ENCODE results near the gene EIF4E.
"Not testable (repeated sequence)": the region's sequence is repeated elsewhere in the genome, so short reads cannot be mapped to it uniquely, and the experiment has no call there.

Gene EIF4E

DNA sequence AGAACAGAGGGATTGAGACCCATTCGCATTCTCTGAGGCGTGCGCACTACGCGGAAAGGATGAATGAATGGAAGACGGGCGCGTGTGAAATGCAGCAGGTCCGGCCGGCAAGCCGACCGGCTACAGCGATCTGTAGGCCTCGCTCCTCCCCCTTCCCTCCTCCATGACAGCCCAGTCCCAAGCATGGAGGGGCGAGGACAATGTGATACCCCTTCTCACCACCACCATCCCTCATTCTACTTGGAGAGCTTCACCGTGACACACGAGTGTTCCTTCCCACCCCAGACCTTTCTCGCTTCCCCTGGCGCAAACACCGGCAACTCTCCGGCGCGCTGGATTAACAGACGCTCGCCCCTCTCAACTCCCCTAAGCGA, 815 bp downstream of the EIF4E start:
- H3K4me1 ChIP-seq (ENCODE audit: control insufficient read depth, insufficient read depth, low read length) = peaks cover 9% of the 10 kb centered on the region
- H3K4me3 ChIP-seq (ENCODE audit: low read length) = peak overlapping the region; percentile 90
- no peaks in the 10 kb centered on the region for H3K36me3 ChIP-seq (ENCODE audit: control insufficient read depth, insufficient read depth, low read length)
- peak overlapping the region; percentile 97 for H3K9ac ChIP-seq (ENCODE audit: low read length)
- H3K9me3 ChIP-seq (ENCODE audit: control insufficient read depth, low read length) = no peaks in the 10 kb centered on the region
- no peaks in the 10 kb centered on the region for H3K27me3 ChIP-seq (ENCODE audit: control insufficient read depth, insufficient read depth, low read length)

DNA sequence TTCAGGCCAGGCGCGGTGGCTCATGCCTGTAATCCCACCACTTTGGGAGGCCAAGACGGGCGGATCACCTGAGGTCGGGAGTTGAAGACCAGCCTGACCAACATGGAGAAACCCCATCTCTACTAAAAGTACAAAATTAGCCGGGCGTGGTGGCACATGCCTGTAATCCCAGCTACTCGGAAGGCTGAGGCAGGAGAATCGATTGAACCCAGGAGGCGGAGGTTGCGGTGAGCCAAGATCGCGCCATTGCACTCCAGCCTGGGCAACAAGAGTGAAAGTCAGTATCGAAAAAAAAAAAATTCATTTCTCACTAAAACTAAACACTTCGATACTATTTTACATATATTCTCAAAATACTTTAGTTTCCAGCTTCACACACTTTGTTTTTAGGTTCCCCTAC, 2.7 kb downstream of the EIF4E start:
- H3K36me3 ChIP-seq (ENCODE audit: control insufficient read depth, insufficient read depth, low read length); H3K9me3 ChIP-seq (ENCODE audit: control insufficient read depth, low read length); H3K4me3 ChIP-seq (ENCODE audit: low read length); H3K9ac ChIP-seq (ENCODE audit: low read length); H3K27me3 ChIP-seq (ENCODE audit: control insufficient read depth, insufficient read depth, low read length); H3K4me1 ChIP-seq (ENCODE audit: control insufficient read depth, insufficient read depth, low read length): not testable (repeated sequence)

DNA sequence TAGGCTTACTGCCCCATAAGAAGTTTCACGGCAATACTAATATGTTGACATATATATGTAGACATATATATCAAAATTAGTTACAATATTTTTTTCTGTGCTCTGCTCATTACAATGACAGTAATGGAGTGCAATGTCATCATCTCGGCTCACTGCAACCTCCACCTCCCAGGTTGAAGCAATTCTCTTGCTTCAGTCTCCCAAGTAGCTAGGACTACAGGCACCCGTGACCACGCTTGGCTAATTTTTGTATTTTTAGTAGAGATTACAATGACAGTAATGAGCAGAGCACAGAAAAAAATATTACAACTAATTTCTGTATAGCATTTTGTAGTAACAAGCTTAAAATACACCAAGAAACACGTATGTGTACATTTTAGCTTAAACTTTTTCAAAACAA, 7.6 kb downstream of the EIF4E start:
- Histone ChIP-seq H3K9ac (ENCODE audit: low read length) (no peak overlapping the region), H3K4me1 (ENCODE audit: control insufficient read depth, insufficient read depth, low read length) (peaks cover 11% of the 10 kb centered on the region), H3K27me3 (ENCODE audit: control insufficient read depth, insufficient read depth, low read length) (no peaks in the 10 kb centered on the region), H3K9me3 (ENCODE audit: control insufficient read depth, low read length) (no peaks in the 10 kb centered on the region), H3K4me3 (ENCODE audit: low read length) (no peak overlapping the region), H3K36me3 (ENCODE audit: control insufficient read depth, insufficient read depth, low read length) (no peaks in the 10 kb centered on the region)

DNA sequence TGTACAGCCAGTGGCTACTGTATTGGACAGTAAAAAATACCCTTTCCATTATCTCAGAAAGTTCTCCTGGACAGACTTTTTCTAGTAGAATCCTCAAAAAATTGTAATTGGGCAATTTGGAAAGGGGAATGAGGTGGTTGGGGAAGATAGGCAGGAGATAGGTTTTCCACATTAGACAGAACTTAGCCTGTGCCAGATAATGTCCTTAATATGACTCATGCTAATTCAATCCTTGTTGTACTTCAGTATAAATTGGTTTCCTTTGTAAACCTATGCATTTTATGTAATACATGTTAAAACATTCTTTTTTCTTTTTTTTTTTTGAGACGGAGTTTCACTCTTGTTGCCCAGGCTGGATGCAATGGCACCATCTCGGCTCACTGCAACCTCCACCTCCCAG, 8.9 kb downstream of the EIF4E start:
- Histone ChIP-seq H3K27me3 (ENCODE audit: control insufficient read depth, insufficient read depth, low read length) (no peaks in the 10 kb centered on the region), H3K4me1 (ENCODE audit: control insufficient read depth, insufficient read depth, low read length) (peaks cover 11% of the 10 kb centered on the region), H3K4me3 (ENCODE audit: low read length) (no peak overlapping the region), H3K9ac (ENCODE audit: low read length) (no peak overlapping the region), H3K36me3 (ENCODE audit: control insufficient read depth, insufficient read depth, low read length) (no peaks in the 10 kb centered on the region), H3K9me3 (ENCODE audit: control insufficient read depth, low read length) (no peaks in the 10 kb centered on the region)

DNA sequence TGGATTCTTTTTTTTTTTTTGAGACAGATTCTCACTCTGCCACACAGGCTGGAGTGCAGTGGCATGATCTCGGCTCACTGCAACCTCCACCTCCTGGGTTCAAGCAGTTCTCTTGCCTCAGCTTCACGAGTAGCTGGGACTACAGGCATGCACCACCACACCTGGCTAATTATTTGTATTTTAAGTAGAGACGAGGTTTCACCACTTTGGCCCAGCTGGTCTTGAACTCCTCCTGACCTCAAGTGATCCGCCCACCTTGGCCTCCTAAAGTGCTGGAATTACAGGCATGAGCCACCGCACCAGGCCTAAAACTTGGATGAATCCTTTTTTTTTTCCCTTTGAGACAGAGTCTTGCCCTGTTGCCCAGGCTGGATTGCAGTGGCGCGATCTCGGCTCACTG, 18.2 kb downstream of the EIF4E start:
- peaks cover 12% of the 10 kb centered on the region for H3K4me1 ChIP-seq (ENCODE audit: control insufficient read depth, insufficient read depth, low read length)
- H3K9me3 ChIP-seq (ENCODE audit: control insufficient read depth, low read length); H3K9ac ChIP-seq (ENCODE audit: low read length); H3K36me3 ChIP-seq (ENCODE audit: control insufficient read depth, insufficient read depth, low read length); H3K27me3 ChIP-seq (ENCODE audit: control insufficient read depth, insufficient read depth, low read length); H3K4me3 ChIP-seq (ENCODE audit: low read length): not testable (repeated sequence)

DNA sequence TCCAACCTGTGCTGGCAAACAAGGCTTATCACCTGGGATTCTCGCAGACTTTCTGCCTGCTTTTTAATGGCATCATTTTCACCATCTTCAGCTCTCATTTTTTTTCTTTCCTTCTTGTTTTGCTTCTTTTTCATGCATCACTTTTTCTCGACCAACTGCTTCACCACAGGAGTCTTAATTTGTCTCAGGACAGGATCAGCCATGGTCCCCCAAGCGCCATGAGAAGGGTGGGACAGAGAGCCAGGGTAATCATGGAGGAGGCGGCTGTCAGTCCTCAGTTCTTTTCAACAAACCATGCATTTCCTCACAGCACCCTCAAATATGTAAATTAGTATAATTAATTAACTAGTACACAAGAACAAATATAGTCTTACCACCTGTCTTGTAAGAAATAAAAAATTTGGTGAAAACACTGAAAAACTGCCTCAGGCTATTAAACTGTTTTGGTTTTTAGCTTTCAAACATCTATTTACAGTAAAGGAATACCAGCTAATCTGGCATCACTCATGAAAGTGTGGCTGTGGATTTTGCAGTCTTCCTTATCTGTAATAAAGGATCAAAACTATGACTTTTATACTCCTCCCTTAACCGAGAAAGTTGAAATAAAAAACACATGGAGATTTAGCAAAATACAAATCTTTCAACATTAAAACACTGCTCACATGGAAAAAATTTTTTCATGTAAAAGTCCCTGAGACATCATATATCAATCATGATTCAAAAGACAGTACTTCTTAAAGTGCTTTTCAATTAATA, 19.1 kb downstream of the EIF4E start:
- H3K27me3 ChIP-seq (ENCODE audit: control insufficient read depth, insufficient read depth, low read length) = no peaks in the 10 kb centered on the region
- H3K9me3 ChIP-seq (ENCODE audit: control insufficient read depth, low read length) = no peaks in the 10 kb centered on the region
- H3K9ac ChIP-seq (ENCODE audit: low read length) = no peak overlapping the region
- no peak overlapping the region for H3K4me3 ChIP-seq (ENCODE audit: low read length)
- H3K36me3 ChIP-seq (ENCODE audit: control insufficient read depth, insufficient read depth, low read length) = no peaks in the 10 kb centered on the region
- H3K4me1 ChIP-seq (ENCODE audit: control insufficient read depth, insufficient read depth, low read length) = peaks cover 18% of the 10 kb centered on the region

DNA sequence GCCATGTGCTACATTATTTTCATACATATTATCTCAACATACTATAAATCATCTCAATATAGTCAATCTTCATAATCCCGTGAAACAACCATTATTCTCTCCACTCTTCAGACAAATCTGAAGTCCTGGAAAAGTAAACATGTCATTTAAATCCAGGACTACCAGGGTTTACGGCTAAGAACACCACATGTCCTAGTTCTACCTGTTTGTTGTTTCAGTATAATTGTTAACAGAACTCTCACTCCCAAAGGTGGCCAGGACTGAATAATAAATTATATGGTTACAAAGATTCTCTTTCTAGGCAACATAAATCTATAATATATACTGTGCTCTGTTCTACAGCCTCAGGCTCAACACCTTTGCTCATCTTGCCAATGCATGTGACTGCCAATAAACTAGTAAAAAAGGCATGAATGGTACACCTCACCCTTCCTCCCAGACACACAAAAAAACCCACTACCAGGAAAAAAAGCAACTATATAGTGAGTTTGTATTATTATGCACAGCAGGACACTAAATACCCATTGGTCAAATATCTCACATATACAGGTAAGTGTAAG, 20.1 kb downstream of the EIF4E start:
- Histone ChIP-seq H3K9ac (ENCODE audit: low read length) (no peak overlapping the region), H3K9me3 (ENCODE audit: control insufficient read depth, low read length) (no peaks in the 10 kb centered on the region), H3K27me3 (ENCODE audit: control insufficient read depth, insufficient read depth, low read length) (no peaks in the 10 kb centered on the region), H3K36me3 (ENCODE audit: control insufficient read depth, insufficient read depth, low read length) (no peaks in the 10 kb centered on the region), H3K4me1 (ENCODE audit: control insufficient read depth, insufficient read depth, low read length) (peaks cover 27% of the 10 kb centered on the region), H3K4me3 (ENCODE audit: low read length) (no peak overlapping the region)

DNA sequence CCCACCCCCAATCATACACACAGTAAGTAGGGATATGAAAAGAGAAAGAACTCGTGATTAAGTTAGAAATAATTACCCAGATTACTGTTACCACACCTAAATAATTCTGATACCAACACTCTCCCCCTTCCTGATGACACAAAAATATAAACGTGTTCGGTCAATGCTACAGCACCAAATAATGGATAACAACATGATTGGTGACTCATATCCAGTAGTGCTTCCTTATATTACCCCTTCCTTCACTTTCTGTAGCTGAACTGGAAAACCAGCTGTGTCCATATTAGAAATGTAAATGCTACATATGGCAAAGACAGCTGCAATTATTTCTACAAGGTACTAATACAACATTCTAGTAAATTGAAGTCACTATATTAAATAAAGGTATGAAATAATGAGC, 20.8 kb downstream of the EIF4E start:
- Histone ChIP-seq H3K36me3 (ENCODE audit: control insufficient read depth, insufficient read depth, low read length) (no peaks in the 10 kb centered on the region), H3K4me3 (ENCODE audit: low read length) (no peak overlapping the region), H3K4me1 (ENCODE audit: control insufficient read depth, insufficient read depth, low read length) (peaks cover 32% of the 10 kb centered on the region), H3K9ac (ENCODE audit: low read length) (no peak overlapping the region), H3K9me3 (ENCODE audit: control insufficient read depth, low read length) (no peaks in the 10 kb centered on the region), H3K27me3 (ENCODE audit: control insufficient read depth, insufficient read depth, low read length) (no peaks in the 10 kb centered on the region)

DNA sequence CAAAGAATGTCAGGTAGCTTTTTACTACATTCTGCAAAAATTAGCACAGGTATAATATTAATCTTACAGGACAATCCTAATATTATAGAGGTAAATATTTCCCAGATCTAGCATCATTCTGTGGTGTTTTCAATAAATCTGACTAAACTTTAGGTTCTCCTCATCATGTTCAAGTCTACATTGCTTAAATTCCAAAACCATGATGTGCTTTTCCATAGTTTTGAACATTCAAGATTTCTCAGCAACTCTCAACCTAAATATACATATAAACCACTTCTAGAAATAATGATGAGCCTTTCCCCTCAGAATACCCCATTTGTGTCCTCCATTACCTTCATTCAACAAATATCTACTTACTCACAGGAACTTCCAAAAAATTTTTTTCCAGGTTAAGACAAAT, 23.1 kb downstream of the EIF4E start:
- peaks cover 6% of the 10 kb centered on the region for H3K36me3 ChIP-seq (ENCODE audit: control insufficient read depth, insufficient read depth, low read length)
- no peak overlapping the region for H3K4me3 ChIP-seq (ENCODE audit: low read length)
- H3K27me3 ChIP-seq (ENCODE audit: control insufficient read depth, insufficient read depth, low read length) = no peaks in the 10 kb centered on the region

DNA sequence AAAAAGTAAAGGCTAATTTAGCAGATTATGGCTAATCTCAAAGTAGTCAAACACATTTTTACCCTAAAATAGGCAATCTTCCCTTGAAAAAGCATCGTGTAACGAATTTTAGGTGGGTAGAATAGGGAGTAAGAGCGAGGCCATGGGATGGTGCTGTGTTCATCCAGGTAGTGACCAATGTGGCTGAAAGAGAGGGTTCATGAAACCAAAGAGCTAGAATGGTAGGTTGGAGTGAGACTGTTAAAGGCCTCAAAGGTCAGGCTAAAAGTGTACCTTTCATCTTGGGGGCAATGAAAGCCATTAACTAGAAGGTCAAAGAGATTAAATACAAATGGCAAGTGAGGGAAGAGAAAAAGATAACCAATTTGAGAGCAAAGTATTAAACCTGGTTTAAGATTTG, 23.6 kb downstream of the EIF4E start:
- Histone ChIP-seq H3K9ac (ENCODE audit: low read length) (no peak overlapping the region), H3K4me3 (ENCODE audit: low read length) (no peak overlapping the region), H3K27me3 (ENCODE audit: control insufficient read depth, insufficient read depth, low read length) (no peaks in the 10 kb centered on the region), H3K36me3 (ENCODE audit: control insufficient read depth, insufficient read depth, low read length) (peaks cover 8% of the 10 kb centered on the region), H3K4me1 (ENCODE audit: control insufficient read depth, insufficient read depth, low read length) (peaks cover 32% of the 10 kb centered on the region), H3K9me3 (ENCODE audit: control insufficient read depth, low read length) (no peaks in the 10 kb centered on the region)

More for the DNA sequence above, 23.1 kb downstream of the EIF4E start:
- peaks cover 32% of the 10 kb centered on the region for H3K4me1 ChIP-seq (ENCODE audit: control insufficient read depth, insufficient read depth, low read length)
- H3K9me3 ChIP-seq (ENCODE audit: control insufficient read depth, low read length) = no peaks in the 10 kb centered on the region
- no peak overlapping the region for H3K9ac ChIP-seq (ENCODE audit: low read length)

DNA sequence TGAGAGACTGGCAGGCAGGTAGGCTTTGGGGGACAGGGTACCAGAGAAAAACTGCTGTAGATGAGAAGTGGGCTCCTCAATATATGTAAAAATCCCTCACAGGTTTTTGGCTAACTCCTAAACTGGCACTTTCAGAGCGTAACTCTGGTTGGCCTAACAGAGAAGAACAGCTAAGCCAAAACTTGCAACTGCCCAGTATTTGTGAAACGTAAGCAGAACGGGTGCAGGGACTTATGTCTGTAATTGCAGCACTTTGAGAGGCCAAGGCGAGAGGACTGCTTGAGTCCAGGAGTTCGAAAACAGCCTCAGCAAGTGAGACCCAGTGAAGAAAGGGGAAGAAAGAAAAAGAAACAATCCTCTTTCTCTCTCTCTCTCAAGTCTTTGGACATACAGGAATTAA, 25.0 kb downstream of the EIF4E start:
- Histone ChIP-seq H3K9me3 (ENCODE audit: control insufficient read depth, low read length) (no peaks in the 10 kb centered on the region), H3K9ac (ENCODE audit: low read length) (no peak overlapping the region), H3K4me3 (ENCODE audit: low read length) (no peak overlapping the region), H3K36me3 (ENCODE audit: control insufficient read depth, insufficient read depth, low read length) (peaks cover 8% of the 10 kb centered on the region), H3K27me3 (ENCODE audit: control insufficient read depth, insufficient read depth, low read length) (no peaks in the 10 kb centered on the region), H3K4me1 (ENCODE audit: control insufficient read depth, insufficient read depth, low read length) (peaks cover 23% of the 10 kb centered on the region)

DNA sequence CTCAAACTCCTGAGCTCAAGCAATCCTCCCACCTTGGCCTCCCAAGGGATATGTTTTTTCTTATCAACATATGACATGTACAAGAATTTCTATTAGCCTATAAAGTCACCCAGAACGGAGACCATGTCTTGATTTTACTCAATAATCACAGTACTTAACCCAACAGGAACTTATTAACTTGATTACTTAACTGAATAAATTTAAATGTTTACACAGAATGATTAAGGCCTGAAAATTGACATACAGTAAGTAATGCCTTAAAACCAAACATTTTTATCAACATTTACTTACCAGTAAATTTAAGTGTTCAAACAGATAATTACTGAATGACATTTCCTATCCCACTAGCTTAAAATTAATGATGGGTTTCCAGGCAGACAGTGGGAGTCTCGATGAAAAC, 25.4 kb downstream of the EIF4E start:
- no peaks in the 10 kb centered on the region for H3K9me3 ChIP-seq (ENCODE audit: control insufficient read depth, low read length)
- H3K4me3 ChIP-seq (ENCODE audit: low read length) = no peak overlapping the region
- H3K27me3 ChIP-seq (ENCODE audit: control insufficient read depth, insufficient read depth, low read length) = no peaks in the 10 kb centered on the region
- H3K4me1 ChIP-seq (ENCODE audit: control insufficient read depth, insufficient read depth, low read length) = peaks cover 21% of the 10 kb centered on the region
- peaks cover 8% of the 10 kb centered on the region for H3K36me3 ChIP-seq (ENCODE audit: control insufficient read depth, insufficient read depth, low read length)
- H3K9ac ChIP-seq (ENCODE audit: low read length) = no peak overlapping the region

DNA sequence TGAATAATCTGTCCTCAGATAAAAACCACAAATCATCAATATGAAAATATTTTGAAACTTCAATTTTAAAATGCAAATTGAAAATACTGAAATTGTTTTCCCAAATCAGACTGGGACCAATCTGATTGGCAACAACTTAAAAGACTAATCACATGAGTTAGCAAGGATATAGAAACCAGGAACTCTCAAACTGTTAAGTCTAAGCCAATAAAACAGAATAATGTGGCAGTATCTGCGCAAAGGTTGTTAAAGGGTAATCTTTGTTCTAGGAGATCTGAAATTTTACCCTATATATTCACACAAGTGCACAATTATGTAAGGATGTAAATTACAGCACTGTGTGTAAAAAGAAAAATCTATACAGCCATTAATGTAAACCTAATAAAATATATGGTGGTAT, 29.7 kb downstream of the EIF4E start:
- H3K27me3 ChIP-seq (ENCODE audit: control insufficient read depth, insufficient read depth, low read length) = no peaks in the 10 kb centered on the region
- H3K9me3 ChIP-seq (ENCODE audit: control insufficient read depth, low read length) = no peaks in the 10 kb centered on the region
- H3K4me1 ChIP-seq (ENCODE audit: control insufficient read depth, insufficient read depth, low read length) = peaks cover 10% of the 10 kb centered on the region
- H3K4me3 ChIP-seq (ENCODE audit: low read length) = no peak overlapping the region
- H3K36me3 ChIP-seq (ENCODE audit: control insufficient read depth, insufficient read depth, low read length) = peaks cover 8% of the 10 kb centered on the region
- H3K9ac ChIP-seq (ENCODE audit: low read length) = no peak overlapping the region

All from mucosa of stomach (tissue), 1 donor.